WERI-Rb-1 (cell line): Measurements from ENCODE around the gene ZFP82.

Source experiments
- DNase-seq: peaks from one replicate; pipeline ENCODE4 v3.0.0-alpha.2; 2020
- H3K27ac ChIP-seq: fragments of 250-450 bp; sonication (Bioruptor Pico); 2 replicates; pipeline ENCODE4 v1.5.1; 2020; ENCODE audit warnings: mild to moderate bottlenecking, moderate library complexity
- H3K27me3 ChIP-seq: fragments of 250-450 bp; sonication (Bioruptor Pico); 2 replicates; pipeline ENCODE4 v1.5.1; 2021; ENCODE audit warnings: mild to moderate bottlenecking, low read depth, moderate library complexity; ENCODE audit not compliant: insufficient read depth, severe bottlenecking
- H3K36me3 ChIP-seq: fragments of 250-450 bp; sonication (Bioruptor Pico); 2 replicates; pipeline ENCODE4 v1.5.1; 2020; ENCODE audit warnings: mild to moderate bottlenecking, moderate library complexity
- H3K4me3 ChIP-seq: 2 replicates; pipeline ENCODE4 v1.5.1; 2011; ENCODE audit warnings: low read depth, mild to moderate bottlenecking, control low read depth, low read length
- H3K9me3 ChIP-seq: fragments of 250-450 bp; sonication (Bioruptor Pico); 2 replicates; pipeline ENCODE4 v1.5.1; 2021; ENCODE audit warnings: mild to moderate bottlenecking, moderate library complexity; ENCODE audit not compliant: severe bottlenecking
- CTCF ChIP-seq: IDR thresholded peaks from 2 replicates; pipeline ENCODE4 v1.5.1; 2011; ENCODE audit warnings: low read depth, mild to moderate bottlenecking, control low read depth, inconsistent platforms, low read length

ZFP82 gene

GRCh38 chr19:36436531-36436930 lies 18.1 kb upstream of the ZFP82 start:
- H3K27me3 ChIP-seq = no peaks in the 10 kb centered on the region
- H3K4me3 ChIP-seq = no peak overlapping the region
- H3K9me3 ChIP-seq = peaks cover 8% of the 10 kb centered on the region
- DNase-seq = no peak
- no peak for TF ChIP-seq CTCF
- no peak overlapping the region for H3K27ac ChIP-seq
- H3K36me3 ChIP-seq = no peaks in the 10 kb centered on the region

GRCh38 chr19:36423925-36424324 lies 5.5 kb upstream of the ZFP82 start:
- no peak for DNase-seq
- no peaks in the 10 kb centered on the region for H3K27me3 ChIP-seq
- no peak overlapping the region for H3K27ac ChIP-seq
- H3K9me3 ChIP-seq = peaks cover 2% of the 10 kb centered on the region
- no peak for TF ChIP-seq CTCF
- no peak overlapping the region for H3K4me3 ChIP-seq
- no peaks in the 10 kb centered on the region for H3K36me3 ChIP-seq

- peaks cover 2% of the 10 kb centered on the region for H3K9me3 ChIP-seq
- DNase-seq = no peak
- peak overlapping the region; percentile 35; the same call in 1 of the 2 replicates for H3K27ac ChIP-seq
- H3K4me3 ChIP-seq = peak overlapping the region; percentile 67
- H3K36me3 ChIP-seq = no peaks in the 10 kb centered on the region; the same call in 1 of the 2 replicates
- TF ChIP-seq CTCF = no peak
- H3K27me3 ChIP-seq = no peaks in the 10 kb centered on the region
Observed at GRCh38 chr19:36421749-36422481, 3.5 kb upstream of the ZFP82 start.

GRCh38 chr19:36420961-36421748 lies 2.7 kb upstream of the ZFP82 start:
- TF ChIP-seq CTCF = no peak
- Histone ChIP-seq H3K4me3 (peak overlapping the region; percentile 67), H3K27ac (peak overlapping the region; percentile 35), H3K27me3 (no peaks in the 10 kb centered on the region), H3K36me3 (peaks cover 3% of the 10 kb centered on the region), H3K9me3 (peaks cover 2% of the 10 kb centered on the region)
- DNase-seq = peak; percentile 53

GRCh38 chr19:36417752-36418286 lies 625 bp downstream of the ZFP82 start:
- Histone ChIP-seq H3K36me3 (peaks cover 18% of the 10 kb centered on the region), H3K4me3 (peak overlapping the region; percentile 86), H3K9me3 (peaks cover under 1% of the 10 kb centered on the region), H3K27ac (peak overlapping the region; percentile 92), H3K27me3 (no peaks in the 10 kb centered on the region)
- no peak for TF ChIP-seq CTCF
- DNase-seq = no peak
